A549 treated with ZK216348 at 1 μM for 4 hours (cell line): ENCODE data around the gene OR5L2. TPM values are rescaled to one million over a fixed set of nuclear protein-coding genes. Genes with fewer than 3 reads are reported as not detected.

Experiments
- total RNA-seq: library from RNA; stranded (reverse); fragments of 200-300 nt; extraction: Qiagen RNA extraction; gene quantifications from 5 replicates; pipeline ENCODE4 v1.2.3, GENCODE V29; 2022; ENCODE audit warnings: low read depth

The OR5L2 gene
- not detected in 5 replicates for total RNA-seq

GRCh38 chr11:55826919-55827318, at the start of gene OR5L2:
Gene OR5L2 (plus strand): TSS chr11:55827219. CDS start chr11:55827219, 0 bp downstream.

GRCh38 chr11:55795256-55795655, 31.8 kb upstream of the OR5L2 start, which contains the start of gene OR5D14:
Gene OR5D14 (plus strand): TSS chr11:55795556. CDS start chr11:55795556, 0 bp downstream.

GRCh38 chr11:55811067-55811466, 16.0 kb upstream of the OR5L2 start, which contains the start of gene OR5L1:
Gene OR5L1 (plus strand): TSS chr11:55811367. CDS start chr11:55811467, 100 bp downstream.

GRCh38 chr11:55819330-55819729, 7.7 kb upstream of the OR5L2 start, which contains the start of gene OR5D18:
Gene OR5D18 (plus strand): TSS chr11:55819630. CDS start chr11:55819630, 0 bp downstream.

GRCh38 chr11:55838452-55838851, 11.4 kb downstream of the OR5L2 start, which contains the start of gene OR5D16:
Gene OR5D16 (plus strand): TSS chr11:55838752. CDS start chr11:55838752, 0 bp downstream.

Other genes starting within 250 kb of the OR5L2 start
- not detected in 5 replicates for gene OR4C11, start 219.6 kb upstream of the OR5L2 start, total RNA-seq
- not detected in 5 replicates for gene OR4P4, start 192.1 kb upstream of the OR5L2 start, total RNA-seq
- gene OR4S2, start 178.9 kb upstream of the OR5L2 start, total RNA-seq = not detected in 5 replicates
- gene OR4C6, start 165.0 kb upstream of the OR5L2 start, total RNA-seq = not detected in 5 replicates
- not detected in 5 replicates for gene OR5D13, start 53.8 kb upstream of the OR5L2 start, total RNA-seq
- gene OR5D14, start 31.7 kb upstream of the OR5L2 start, total RNA-seq = not detected in 5 replicates
- gene OR5L1, start 15.9 kb upstream of the OR5L2 start, total RNA-seq = not detected in 5 replicates
- not detected in 5 replicates for gene OR5D18, start 7.6 kb upstream of the OR5L2 start, total RNA-seq
- gene OR5D16, start 11.5 kb downstream of the OR5L2 start, total RNA-seq = not detected in 5 replicates
- not detected in 5 replicates for gene TRIM51, start 56.1 kb downstream of the OR5L2 start, total RNA-seq
- not detected in 5 replicates for gene OR5W2, start 87.4 kb downstream of the OR5L2 start, total RNA-seq
- gene OR5I1, start 109.2 kb downstream of the OR5L2 start, total RNA-seq = not detected in 5 replicates
- not detected in 5 replicates for gene OR10AG1, start 142.7 kb downstream of the OR5L2 start, total RNA-seq
- gene OR5F1, start 167.4 kb downstream of the OR5L2 start, total RNA-seq = not detected in 5 replicates
- gene OR5AS1, start 200.4 kb downstream of the OR5L2 start, total RNA-seq = not detected in 5 replicates